Measurements from ENCODE around the gene IRX6.

The IRX6 gene

DNA sequence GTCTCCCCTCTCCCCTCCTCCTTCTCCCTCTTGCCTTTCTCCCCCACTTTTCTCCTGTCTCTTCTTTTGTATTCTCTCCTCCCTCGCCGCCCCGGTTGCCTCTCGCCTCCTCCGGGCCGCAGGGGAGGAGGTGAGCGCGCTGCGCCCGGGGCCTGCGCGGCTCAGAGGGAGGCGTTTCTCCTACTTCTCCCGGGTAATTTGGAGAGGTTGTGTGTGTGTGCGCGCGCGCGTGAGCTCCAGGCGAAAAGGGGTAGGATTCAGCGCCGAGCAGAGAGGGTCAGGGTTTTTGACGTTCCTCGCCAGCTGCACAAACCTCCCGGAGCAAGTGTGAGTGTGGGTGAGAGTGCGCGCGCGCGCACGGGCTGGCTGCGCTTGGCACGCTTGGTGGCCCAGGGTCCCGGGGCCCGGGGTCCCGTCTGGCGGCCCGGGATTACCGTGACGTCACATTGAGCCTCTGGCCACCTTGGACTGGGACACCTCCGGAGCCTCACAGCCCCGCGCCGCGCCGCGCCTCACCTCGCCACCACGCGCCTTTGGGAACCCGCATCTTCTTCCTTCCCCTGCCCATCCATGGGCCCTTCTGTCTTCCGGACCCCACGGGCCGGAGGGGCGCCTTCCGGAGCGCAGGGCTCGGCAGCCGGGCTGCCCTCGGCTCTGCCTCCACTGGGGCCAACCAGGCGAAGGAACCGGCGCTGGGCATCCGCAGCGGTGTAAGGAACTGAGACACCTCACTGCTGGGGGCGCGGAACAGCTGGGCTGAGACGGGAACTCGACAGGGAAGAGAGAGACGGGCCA lies 479 bp downstream of the IRX6 start:
- no peak for DNase-seq

DNA sequence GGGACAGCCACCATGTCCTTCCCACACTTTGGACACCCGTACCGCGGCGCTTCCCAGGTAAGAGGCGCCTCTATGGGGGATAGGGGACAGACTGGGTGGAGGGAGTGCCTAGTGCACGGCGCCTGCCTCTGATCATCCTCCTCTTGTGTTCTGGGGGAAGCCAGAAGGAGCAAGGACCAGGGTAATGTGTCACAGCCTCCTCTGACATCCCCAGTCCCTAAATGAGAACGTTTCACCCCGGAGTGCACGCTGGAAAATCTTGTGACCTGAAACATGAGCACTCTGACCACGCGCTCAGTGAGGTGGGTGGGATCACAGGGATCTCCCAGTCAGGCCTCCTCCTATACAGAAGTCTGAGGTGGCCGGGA lies 1.1 kb downstream of the IRX6 start:
- DNase-seq: no peak

DNA sequence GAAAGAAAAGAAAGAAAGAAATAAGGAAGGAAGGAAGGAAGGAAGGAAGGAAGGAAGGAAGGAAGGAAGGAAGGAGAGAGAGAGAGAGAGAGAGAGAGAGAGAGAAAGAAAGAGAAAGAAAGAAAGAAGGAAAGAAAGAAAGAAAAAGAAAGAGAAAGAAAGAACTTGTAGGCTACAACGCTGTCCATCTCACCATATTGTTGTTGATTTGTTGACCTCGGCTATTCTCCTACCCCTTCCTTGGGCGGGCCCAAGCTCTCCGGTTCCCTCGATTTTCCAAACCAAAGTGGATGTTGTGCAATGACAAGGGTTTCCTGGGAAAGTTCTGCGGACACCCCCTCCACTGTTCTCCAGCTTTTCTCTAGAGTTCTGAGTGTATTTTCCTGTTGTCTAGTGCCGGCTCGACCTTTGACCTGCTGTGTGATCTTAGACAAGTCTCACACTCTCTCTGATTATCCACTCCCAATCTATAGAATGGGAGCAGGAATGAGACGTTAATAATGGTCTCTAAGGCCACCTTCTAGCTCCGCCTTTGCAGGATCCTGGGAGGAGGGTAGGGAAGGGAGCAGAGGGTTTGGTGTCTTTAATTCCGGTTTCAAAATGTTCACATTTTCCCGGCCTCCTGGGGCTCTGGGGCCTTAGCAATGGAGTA lies 1.6 kb downstream of the IRX6 start:
- no peak for DNase-seq

DNA sequence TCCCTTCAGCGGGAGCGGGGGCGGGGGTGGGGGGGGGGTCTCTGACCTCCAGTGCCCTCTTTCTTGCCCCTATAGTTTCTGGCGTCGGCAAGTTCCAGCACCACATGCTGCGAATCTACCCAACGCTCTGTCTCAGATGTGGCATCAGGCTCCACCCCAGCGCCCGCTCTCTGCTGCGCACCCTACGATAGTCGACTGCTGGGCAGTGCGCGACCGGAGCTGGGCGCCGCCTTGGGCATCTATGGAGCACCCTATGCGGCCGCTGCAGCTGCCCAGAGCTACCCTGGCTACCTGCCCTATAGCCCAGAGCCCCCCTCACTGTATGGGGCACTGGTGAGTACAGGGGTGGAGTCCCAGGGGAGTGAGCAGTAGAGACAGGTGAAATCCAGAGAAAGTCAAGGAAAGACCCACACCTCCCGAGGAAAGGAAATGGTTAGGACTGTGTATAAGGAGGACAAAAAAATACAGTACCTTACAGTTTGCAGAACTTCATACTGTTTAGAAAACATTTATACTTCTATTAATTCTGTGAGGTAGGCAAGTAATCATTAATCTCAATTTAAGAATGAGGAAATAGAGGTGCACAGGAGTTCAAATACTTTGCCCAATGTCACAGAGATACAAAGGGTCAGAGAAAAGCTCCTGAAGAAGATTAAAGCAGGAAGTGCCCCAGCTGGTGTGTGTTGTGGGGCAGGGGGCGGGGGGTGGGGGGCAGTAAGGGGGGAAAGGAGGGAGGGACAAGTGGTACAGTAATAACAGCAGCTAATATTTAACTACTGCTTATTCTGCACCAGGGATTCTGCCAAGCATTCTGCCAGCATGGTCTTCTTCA lies 2.5 kb downstream of the IRX6 start:
- no peak for DNase-seq

DNA sequence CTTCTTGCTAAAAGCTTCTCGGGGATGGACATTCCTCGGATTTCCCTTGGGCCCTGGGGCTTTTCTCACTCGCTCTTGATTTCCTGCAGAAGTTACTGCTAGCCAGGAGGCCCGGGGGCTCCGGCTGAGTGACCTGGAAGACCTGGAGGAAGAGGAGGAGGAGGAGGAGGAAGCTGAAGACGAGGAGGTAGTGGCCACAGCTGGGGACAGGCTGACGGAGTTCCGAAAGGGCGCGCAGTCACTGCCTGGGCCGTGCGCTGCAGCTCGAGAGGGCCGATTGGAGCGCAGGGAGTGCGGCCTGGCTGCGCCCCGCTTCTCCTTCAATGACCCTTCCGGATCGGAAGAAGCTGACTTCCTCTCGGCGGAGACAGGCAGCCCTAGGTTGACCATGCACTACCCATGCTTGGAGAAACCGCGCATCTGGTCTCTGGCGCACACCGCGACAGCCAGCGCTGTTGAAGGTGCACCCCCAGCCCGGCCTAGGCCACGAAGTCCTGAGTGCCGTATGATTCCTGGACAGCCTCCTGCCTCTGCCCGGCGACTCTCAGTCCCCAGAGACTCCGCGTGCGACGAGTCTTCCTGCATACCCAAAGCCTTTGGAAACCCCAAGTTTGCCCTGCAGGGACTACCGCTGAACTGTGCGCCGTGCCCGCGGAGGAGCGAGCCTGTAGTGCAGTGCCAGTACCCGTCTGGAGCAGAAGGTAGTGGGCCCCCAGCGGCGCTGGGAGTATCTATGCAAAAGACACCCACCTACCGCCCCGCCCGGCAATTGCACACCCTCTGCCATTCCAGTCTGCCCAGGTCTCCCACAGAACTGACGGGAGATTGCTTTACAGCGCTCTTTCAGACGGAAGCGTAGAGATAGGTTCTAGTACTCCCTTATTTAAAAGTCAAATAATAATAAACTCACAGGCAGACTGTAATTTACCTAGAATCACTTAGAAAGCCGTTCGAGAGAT lies 4.9 kb downstream of the IRX6 start:
- no peak for DNase-seq

DNA sequence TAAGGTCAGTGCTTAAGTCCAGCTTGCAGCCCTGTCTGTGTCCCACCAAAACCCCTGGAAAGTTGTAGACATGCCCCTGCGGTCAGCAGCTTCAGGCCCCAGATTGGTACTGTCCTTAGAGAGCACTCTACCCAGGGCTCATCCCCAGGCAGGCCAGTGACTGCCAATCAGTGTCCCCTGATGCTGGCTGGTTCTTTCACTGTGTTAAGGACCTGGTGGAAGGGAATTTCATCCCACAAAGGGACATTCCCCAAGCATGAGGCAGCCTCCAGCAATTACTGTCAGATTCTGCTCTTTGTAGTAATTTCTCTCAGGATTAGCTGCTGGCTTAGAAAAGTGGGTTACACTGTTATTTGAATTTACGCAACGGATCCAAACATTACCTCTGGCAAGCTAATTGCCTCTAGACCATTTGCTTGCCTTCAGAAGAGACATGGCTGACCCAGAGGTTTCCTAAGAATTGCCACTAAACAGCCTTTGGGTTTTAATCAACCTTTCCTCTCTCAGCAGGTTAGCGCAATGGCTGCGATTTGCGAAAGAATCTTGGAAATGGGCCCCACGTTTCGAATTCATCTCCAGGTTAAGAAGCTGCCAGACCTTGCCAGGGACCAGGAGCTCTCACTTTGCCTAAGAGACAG lies 5.9 kb downstream of the IRX6 start:
- no peak for DNase-seq

DNA sequence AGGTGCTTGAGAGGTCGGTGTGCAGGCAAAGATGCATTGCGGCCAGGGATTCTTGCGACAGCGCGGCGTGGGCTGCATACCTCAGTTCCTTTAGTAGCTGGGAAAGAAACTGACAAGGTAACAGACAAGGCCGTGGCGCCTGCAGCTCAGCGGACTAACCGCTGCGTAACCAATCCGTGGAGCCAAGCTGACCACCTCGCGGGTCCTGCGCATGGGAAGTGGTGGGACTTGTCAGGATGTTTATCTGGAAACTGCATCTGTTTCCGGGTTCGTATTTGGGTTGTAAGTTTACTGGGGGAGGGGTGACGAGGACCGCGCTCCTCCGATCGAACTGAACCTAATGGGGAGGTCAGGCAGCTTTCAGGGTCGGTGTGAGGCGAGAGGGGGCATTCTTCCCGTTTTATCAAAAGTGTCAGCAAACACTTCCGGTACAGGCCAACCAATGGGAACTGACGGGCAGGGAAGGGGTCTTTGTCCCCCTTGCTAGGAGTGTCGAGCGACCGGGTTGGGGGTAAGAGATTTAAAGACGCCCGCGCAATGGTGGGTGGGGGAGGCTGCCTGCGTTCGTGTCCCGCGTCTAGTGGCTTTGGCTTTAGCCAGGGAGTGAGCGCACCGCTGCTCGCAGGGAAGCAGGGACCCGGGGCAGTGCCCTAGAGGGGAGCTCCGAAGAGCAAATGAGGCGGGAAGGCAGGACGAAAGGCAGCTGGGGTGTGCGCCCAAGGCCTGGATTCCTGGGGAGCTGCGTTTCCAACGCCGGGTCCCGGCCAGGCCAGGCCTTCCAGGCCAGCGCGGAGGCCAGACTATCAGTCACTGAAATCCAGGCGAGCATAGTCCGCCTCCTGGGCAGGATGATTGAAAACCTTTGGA lies 7.0 kb downstream of the IRX6 start:
- DNase-seq: no peak

DNA sequence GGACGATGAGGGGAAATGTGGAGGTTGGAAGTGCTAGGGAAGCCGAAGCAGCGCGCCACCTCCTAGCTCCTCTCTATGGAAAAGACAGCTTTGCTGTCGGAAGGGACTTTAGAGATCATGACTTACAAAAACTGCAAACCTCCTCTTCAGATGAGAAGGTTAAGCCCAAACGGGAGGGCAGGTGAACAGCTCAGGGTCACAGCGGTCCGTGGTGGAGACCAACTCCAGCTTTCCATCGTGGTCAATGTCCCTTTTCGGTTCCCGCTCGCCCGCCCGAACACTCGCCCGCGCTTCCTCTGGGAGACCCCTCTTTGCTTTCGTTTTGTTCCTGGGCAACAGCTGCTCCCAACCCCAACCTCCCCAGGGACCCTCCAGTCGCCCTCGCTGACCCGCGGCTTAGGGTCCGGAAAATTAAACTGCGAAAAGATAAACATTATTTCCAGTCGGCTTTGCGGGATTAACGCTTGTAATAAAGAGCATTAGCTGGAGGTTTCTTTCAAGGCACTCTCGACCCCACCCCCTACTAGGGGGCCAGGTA lies 7.7 kb downstream of the IRX6 start:
- no peak for DNase-seq

DNA sequence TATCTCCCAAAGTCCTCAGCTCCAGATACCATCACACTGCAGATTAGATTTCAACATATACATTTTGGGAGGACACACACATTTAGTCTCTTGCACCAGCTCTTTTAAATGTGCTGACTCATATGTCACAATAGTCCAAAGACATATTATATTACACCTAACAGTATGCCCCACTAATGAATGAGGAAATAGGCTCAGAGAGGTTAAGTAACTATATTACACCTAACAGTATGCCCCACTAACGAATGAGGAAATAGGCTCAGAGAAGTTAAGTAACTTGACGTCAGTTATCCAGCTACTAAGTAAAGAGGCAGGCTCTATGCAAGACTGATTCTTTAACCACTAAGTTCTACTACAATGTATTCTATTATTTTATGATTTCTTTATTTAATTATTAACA lies 9.7 kb downstream of the IRX6 start:
- DNase-seq: no peak

DNA sequence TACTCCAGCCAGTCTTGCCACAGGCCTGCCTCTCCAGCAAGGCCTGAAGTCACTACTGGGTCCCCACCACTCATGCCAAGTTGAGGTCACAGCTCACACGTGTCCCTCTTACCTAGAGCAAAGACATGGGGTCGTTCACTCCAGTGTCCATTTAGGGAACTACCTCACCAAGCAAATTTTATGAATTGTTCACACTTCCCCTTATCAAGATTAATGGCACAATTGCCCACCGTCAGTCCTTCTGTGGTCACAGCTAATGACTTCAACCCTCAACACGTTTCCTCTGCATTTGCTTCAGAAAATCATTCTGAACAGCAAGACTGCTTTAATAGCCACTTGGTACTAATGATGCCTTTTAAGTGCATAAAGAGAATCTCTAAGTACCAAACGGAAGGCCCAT lies 14.6 kb downstream of the IRX6 start:
- DNase-seq: no peak

DNA sequence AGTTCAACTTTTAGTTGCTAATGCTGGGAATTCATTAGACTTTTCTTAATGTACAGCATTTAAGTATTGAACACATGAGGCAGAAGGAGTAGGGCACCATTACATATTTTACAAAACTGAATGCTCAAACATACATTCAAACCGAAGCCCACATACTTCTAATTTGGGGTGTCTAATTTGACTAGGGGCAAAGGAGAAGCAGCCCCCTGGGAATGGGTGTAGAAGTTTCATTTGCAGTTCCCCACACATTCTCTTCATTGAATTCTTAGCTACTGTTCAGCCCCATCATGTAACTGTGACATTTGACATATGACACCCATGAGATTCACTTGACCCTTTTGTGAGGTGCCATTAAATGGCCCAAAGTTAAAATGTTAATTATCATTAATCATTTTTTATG lies 16.4 kb downstream of the IRX6 start:
- DNase-seq: no peak

DNA sequence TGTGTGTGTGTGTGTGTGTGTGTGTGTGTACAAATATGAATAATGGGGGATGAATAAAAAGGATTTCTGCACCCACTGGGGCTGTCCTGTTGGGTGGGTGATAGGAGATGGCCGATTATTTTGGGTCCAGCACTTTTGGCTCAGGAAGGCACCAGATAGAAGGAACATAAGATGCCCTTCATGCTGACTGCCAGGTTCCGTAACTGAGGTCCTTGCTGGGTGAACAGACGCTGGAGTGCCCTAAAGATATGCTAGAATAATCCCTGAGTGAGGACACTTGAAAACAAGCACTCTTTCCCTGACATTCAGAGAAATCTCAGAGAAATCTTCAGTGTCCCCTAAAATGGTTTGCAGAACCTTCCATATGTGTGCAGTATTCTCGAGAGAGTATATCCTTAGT lies 17.7 kb downstream of the IRX6 start:
- no peak for DNase-seq

DNA sequence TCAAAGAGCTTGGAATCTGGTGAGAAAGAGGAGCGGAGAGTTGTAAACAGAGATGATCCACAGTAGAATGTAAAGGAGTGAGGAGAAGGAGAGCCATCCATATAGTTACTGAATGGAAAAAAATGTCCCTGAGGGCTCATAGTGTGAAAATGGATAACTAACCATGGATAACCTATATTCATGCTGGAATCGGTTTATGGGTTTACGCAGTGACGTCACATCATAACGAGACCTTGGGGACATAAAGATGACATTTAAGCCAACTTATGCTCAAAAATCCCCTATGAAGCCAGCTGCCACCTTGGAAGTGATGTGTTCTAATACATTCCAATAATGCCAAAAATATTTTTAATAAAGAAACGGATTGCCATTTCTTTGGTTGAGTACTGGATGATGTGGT lies 22.5 kb downstream of the IRX6 start:
- DNase-seq: no peak

DNA sequence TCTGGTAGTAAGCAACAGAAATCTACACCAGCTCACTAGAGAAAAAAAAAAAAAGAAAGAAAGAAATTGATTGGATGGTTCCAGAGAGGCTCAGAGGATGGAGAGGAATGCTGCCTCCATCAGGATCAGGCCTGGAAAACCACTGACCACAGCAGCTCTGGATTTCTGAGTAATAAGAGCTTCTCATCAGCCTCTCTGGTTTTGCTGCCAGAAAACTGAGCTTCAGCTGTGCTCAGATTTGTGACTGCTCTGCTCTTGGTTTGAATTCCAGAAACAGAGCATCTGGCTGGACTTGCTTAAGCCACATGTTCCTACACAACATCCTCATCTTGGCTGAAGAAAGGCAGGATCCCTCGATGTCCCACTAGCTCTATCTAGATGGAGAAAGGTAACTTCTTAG lies 25.9 kb downstream of the IRX6 start:
- no peak for DNase-seq

DNA sequence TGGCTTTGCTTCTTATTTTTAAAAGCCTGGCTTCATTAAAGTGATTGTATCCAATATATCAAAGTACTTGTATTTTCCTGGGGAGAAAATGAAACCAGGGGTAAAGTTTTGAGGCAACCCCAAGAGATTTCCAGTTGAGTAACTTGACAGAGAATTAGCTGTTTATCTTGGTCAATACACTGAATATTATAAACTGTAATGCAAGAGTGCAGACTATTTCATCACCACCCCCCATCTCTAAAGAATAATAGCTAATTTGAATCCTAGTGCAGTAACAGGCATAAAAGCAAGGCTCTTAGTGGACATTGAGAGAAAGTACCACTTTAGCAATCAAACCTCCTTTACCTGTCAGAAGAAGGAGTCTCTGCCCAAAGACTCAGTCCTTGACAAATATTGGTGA lies 27.0 kb downstream of the IRX6 start:
- DNase-seq: no peak

DNA sequence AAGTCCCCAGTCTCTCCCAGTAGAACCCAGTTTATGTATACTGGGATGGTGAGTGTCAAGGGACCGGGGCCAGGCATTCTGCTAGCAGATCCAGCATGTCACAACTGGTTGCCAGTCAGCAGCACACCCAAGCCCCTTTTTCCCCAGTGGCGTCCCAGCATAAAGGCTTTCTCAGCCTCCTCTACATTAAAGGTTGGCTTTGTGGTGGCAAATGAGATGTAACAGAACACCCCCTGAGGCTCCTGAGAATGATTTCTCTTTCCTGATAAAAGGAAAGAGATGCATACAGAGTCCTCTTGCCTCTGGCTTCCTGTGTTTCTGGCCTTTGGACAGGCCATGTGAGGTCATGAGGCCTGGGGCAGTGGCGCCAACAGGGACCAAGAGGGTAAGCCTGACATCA lies 27.9 kb downstream of the IRX6 start:
- no peak for DNase-seq

DNA sequence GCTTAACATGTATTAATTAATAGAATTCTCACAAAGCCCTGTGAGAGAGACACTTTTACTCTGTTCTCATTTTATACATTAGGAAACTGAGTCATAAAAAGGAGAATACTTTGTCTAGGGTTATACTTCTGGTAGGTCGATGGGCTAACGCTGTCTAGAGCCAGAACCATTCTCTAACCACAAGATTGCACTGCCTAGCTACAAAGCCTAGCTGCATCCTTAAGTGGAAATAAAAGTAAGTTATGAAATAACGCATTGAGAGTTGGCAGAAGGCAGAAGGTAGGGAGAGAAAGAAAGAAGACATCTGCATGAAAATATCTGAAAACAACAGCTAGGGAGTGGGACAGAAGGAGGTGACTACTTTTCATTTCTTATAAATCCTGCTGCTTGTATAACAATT lies 33.2 kb downstream of the IRX6 start:
- DNase-seq: no peak

DNA sequence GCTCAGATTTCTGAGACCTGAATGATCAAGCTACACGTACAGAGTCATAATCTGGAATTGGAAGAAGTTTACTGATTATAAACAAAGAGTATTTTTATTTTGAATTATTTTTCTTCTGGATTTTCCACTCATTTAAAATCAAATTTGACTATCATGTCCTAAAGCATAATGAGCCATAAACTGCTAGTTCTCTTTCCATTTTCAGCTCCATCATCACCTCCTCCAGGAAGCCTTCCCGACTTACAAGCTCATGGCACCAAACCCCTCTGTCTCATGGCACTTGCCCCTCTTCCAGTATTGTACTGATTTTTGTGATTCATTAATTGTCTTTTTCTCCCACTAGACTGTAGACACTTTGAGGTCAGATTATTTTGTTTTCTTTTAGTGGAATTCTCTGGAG lies 35.9 kb downstream of the IRX6 start:
- no peak for DNase-seq

DNA sequence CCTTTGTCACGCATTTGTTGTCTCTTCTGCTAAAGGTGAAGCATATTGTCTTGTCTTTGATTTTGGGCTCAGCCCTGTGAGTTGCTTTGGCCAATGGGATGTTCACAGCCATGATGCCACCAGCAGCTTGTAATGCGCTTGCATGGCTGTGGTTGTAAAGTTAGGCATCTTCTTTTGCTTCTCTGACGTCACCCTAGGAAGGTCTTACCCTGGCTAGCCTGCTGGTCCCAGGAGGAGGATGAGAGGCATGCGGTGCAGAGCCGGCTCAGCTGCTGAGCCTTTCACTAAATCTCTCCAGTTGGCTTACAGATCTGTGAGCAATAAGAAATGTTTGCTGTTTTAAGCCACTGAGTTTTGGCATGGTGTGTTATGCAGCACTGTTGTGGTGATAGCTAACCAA lies 40.8 kb downstream of the IRX6 start:
- no peak for DNase-seq

DNA sequence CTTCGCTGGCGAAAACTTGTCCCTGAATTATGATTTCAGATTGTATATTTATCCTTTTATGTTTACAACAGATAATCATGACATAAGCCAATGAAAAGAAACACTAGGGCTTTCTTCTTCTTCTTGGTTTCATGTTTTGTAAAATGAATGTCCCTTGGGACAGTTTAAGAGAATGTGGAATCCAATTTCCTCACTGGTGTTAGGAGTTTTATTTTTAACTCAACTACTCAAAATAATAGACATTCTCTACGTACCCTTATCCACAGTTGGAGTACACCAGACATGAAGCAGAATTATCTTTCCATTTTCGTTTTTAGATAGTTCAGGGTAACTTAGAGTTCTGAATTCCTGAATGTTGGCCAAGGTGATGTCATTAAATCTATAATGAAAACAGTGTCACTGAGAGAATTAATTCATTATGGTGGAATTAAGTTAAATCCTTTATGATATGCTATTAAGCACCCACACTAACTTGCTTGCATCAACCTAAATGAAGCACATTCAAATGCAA lies 43.4 kb downstream of the IRX6 start:
- no peak for DNase-seq

Measured in NCI-H446 (cell line).